Measurements from ENCODE around the gene AMH. TPM values are rescaled to one million over a fixed set of nuclear protein-coding genes. Genes with fewer than 3 reads are reported as not detected.

The AMH gene
- total RNA-seq, 1 experiment from 2014 or later = 11.2 TPM

- POLR2A ChIA-PET = interaction anchor here (0.6 to 1.5 kb wide), 4 partner anchors 10 to 63 kb away, joined by 3 to 4 read pairs (median 4); no protein-coding TSS in a partner anchor
- DNase-seq (ENCODE audit: low spot score) = peak; percentile 72
- CTCF ChIA-PET = interaction anchor here (0.6 to 6.2 kb wide), 30 partner anchors 8 to 308 kb away, joined by 3 to 65 read pairs (median 5); partner anchors contain the start of genes AP3D1, GADD45B, LINGO3 and PLEKHJ1
- Mint-ChIP-seq H3K27me3 (ENCODE audit: low read depth) (peaks cover 36% of the 10 kb centered on the region), H3K36me3 (no peaks in the 10 kb centered on the region), H3K27ac (no peak overlapping the region), H3K9me3 (no peaks in the 10 kb centered on the region), H3K4me1 (peaks cover 3% of the 10 kb centered on the region; the same call in 1 of the 2 replicates), H3K4me3 (peak overlapping the region; percentile 69)
- TF ChIP-seq GABPB1 (CRISPR knock-in tag; IDR thresholded peaks at IDR 0.05) (peak; percentile 27; the same call in 1 of the 2 replicates), HMGXB4 (CRISPR knock-in tag; IDR thresholded peaks at IDR 0.05) (peak; percentile 91), TEAD4 (CRISPR knock-in tag; IDR thresholded peaks at IDR 0.05) (no peak), E2F5 (CRISPR knock-in tag; IDR thresholded peaks at IDR 0.05) (peak; percentile 41; the same call in 1 of the 2 replicates), ZNF317 (CRISPR knock-in tag; IDR thresholded peaks at IDR 0.05; ENCODE audit: borderline replicate concordance, low read depth) (0 out of 2 replicates have a peak, but pooled peaks have one; percentile 13), ERG (CRISPR knock-in tag; IDR thresholded peaks at IDR 0.05) (0 out of 2 replicates have a peak, but pooled peaks have one; percentile 19), ATF1 (CRISPR knock-in tag; IDR thresholded peaks at IDR 0.05) (peak; percentile 34; the same call in 1 of the 2 replicates), USF2 (CRISPR knock-in tag; IDR thresholded peaks at IDR 0.05) (no peak), RELA (CRISPR knock-in tag; IDR thresholded peaks at IDR 0.05; ENCODE audit: borderline replicate concordance) (0 out of 2 replicates have a peak, but pooled peaks have one; percentile 3)
- TF ChIP-seq, protein P1, sequence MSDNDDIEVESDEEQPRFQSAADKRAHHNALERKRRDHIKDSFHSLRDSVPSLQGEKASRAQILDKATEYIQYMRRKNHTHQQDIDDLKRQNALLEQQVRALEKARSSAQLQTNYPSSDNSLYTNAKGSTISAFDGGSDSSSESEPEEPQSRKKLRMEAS (CRISPR knock-in tag; IDR thresholded peaks at IDR 0.05) = peak; percentile 54; the same call in 1 of the 2 replicates
- TF ChIP-seq, protein P2, sequence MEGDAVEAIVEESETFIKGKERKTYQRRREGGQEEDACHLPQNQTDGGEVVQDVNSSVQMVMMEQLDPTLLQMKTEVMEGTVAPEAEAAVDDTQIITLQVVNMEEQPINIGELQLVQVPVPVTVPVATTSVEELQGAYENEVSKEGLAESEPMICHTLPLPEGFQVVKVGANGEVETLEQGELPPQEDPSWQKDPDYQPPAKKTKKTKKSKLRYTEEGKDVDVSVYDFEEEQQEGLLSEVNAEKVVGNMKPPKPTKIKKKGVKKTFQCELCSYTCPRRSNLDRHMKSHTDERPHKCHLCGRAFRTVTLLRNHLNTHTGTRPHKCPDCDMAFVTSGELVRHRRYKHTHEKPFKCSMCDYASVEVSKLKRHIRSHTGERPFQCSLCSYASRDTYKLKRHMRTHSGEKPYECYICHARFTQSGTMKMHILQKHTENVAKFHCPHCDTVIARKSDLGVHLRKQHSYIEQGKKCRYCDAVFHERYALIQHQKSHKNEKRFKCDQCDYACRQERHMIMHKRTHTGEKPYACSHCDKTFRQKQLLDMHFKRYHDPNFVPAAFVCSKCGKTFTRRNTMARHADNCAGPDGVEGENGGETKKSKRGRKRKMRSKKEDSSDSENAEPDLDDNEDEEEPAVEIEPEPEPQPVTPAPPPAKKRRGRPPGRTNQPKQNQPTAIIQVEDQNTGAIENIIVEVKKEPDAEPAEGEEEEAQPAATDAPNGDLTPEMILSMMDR (IDR thresholded peaks at IDR 0.05) = peak; percentile 50; the same call in 1 of the 2 replicates
- TF ChIP-seq, protein P3, sequence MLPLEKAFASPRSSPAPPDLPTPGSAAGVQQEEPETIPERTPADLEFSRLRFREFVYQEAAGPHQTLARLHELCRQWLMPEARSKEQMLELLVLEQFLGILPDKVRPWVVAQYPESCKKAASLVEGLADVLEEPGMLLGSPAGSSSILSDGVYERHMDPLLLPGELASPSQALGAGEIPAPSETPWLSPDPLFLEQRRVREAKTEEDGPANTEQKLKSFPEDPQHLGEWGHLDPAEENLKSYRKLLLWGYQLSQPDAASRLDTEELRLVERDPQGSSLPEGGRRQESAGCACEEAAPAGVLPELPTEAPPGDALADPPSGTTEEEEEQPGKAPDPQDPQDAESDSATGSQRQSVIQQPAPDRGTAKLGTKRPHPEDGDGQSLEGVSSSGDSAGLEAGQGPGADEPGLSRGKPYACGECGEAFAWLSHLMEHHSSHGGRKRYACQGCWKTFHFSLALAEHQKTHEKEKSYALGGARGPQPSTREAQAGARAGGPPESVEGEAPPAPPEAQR (CRISPR knock-in tag; IDR thresholded peaks at IDR 0.05) = no peak
- peak; percentile 38 for ATAC-seq
Observed at GRCh38 chr19:2253106-2254063, 4.3 kb downstream of the AMH start.

Data from WTC11 (cell line).